ENCODE measurements around the gene CRACDL.

- TF ChIP-seq POLR2A (IDR thresholded peaks at IDR 0.05) (no peak), CTCF (IDR thresholded peaks at IDR 0.05) (no peak)
Observed at GRCh38 chr2:98821629-98822135, 114.3 kb downstream of the CRACDL start.

Data from adrenal gland (tissue), 5 donors.